ENCODE data around the gene RAB11FIP3. TPM values are rescaled to one million over a fixed set of nuclear protein-coding genes. Genes with fewer than 3 reads are reported as not detected.

Gene RAB11FIP3
- total and polyA plus RNA-seq, 9 of the 15 experiments (the other 6 are each of a cell fraction or from before 2014, with no cell fraction given): 0.46 to 13.1 (median 4.3) TPM

GRCh38 chr16:564690-565418 lies 139.4 kb downstream of the RAB11FIP3 start:
- Histone ChIP-seq H3K9me3 (replicated peaks; ENCODE audit: control insufficient read depth, insufficient read depth, low read depth, low read length) (no peaks in the 10 kb centered on the region), H3K27me3 (ENCODE audit: control insufficient read depth in 2 of 2, insufficient read depth in 2 of 2, low read length in 2 of 2) (peaks cover 3 to 17% of the 10 kb centered on the region in 2 experiments; a peak in 4 of 5 replicates), H3K36me3 (ENCODE audit: control insufficient read depth, insufficient read depth, low read length) (no peaks in the 10 kb centered on the region), H3K4me3 (no peak overlapping the region), H3K4me2 (ENCODE audit: insufficient read depth, low read length) (no peak overlapping the region), H3K4me1 (replicated peaks in 1 of 2; ENCODE audit: control insufficient read depth in 2 of 2, insufficient read depth in 2 of 2, low read length in 2 of 2) (peaks cover 40 to 94% of the 10 kb centered on the region in 2 experiments), H2AFZ (ENCODE audit: low read depth, low read length) (peak overlapping the region; percentile 81; the same call in 1 of the 2 replicates), H3K9me1 (ENCODE audit: control insufficient read depth, insufficient read depth, low read length) (no peaks in the 10 kb centered on the region), H3K27ac (ENCODE audit: extremely low read depth, low read depth, low read length) (no peak overlapping the region; the same call in 2 of the 3 replicates), H3K79me2 (ENCODE audit: control insufficient read depth, insufficient read depth, low read length) (peaks cover 23% of the 10 kb centered on the region), H4K20me1 (replicated peaks; ENCODE audit: control insufficient read depth, insufficient read depth, low read length) (no peaks in the 10 kb centered on the region), H3K9ac (ENCODE audit: insufficient read depth in 1 of 2, low read depth in 2 of 2, low read length in 2 of 2) (peak overlapping the region; percentile 20 to 88; a peak in 3 of 4 replicates)
- intact Hi-C loops (cut with micrococcal nuclease) (loop anchor here (5.0 kb wide), 1 partner anchor 38 kb away; the partner anchor contains the start of gene CAPN15), in situ Hi-C loops (cut with MboI) (no loop called here)
- BruUV-seq (replicated peaks): no TSS peak
- DNase-seq (ENCODE audit: extremely low read depth in 1 of 4, low spot score in 3 of 4) (no peak), FAIRE-seq (no peak), ATAC-seq (no peak)
- no peak for TF ChIP-seq MNT (conservative IDR thresholded peaks at IDR 0.05)
- TF ChIP-seq ZBTB7A (IDR thresholded peaks at IDR 0.05; ENCODE audit: borderline replicate concordance, control insufficient read depth, low read depth, low read length): peak; percentile 63
- no peak for TF ChIP-seq ZFP91 (CRISPR knock-in tag; IDR thresholded peaks at IDR 0.05)
- no peak for TF ChIP-seq ZNF551 (CRISPR knock-in tag; IDR thresholded peaks at IDR 0.05)
- TF ChIP-seq MCM5 (IDR thresholded peaks at IDR 0.05; ENCODE audit: low read depth): no peak
- TF ChIP-seq HNRNPL (IDR thresholded peaks at IDR 0.05; ENCODE audit: low read depth, low read length): 0 out of 2 replicates have a peak, but pooled peaks have one; percentile 60
- peak; percentile 83 for TF ChIP-seq ZBTB33 (CRISPR knock-in tag; IDR thresholded peaks at IDR 0.05)
- no peak for TF ChIP-seq C11orf30 (IDR thresholded peaks at IDR 0.05; ENCODE audit: low read depth)
- TF ChIP-seq HMGXB4 (CRISPR knock-in tag; IDR thresholded peaks at IDR 0.05): no peak
- POLR2A ChIA-PET: no interaction called here
- 78% methylated on average over 25 of the region's 42 CpGs for WGBS (ENCODE audit: insufficient coverage, low coverage, missing lambda C conversion rate)
- CTCF ChIA-PET (ENCODE audit: low intra/inter-chr PET ratio): no interaction called here

Data from K562 (cell line).